Measurements from ENCODE around the gene SRGAP1.

SRGAP1 gene

GRCh38 chr12:63961543-63961942 lies 117.0 kb downstream of the SRGAP1 start:
- H3K9me3 ChIP-seq (ENCODE audit: control insufficient read depth, insufficient read depth, low read length), result no peaks in the 10 kb centered on the region
- no peak overlapping the region for H3K4me3 ChIP-seq (ENCODE audit: low read length)
- no peaks in the 10 kb centered on the region for H3K27me3 ChIP-seq (ENCODE audit: control insufficient read depth, insufficient read depth, low read length)
- WGBS (ENCODE audit: insufficient coverage, insufficient read length), result no CpG with 5 or more reads among the region's 3 CpGs
- H3K27ac ChIP-seq (ENCODE audit: low read length), result no peak overlapping the region
- H3K4me1 ChIP-seq (ENCODE audit: control insufficient read depth, insufficient read depth, low read length), result no peaks in the 10 kb centered on the region
- DNase-seq (ENCODE audit: low read depth, low spot score), result no peak
- H3K36me3 ChIP-seq (ENCODE audit: control insufficient read depth, insufficient read depth, low read length), result no peaks in the 10 kb centered on the region

- H3K4me3 ChIP-seq (ENCODE audit: low read length), result no peak overlapping the region
- H3K36me3 ChIP-seq (ENCODE audit: control insufficient read depth, insufficient read depth, low read length), result no peaks in the 10 kb centered on the region
- no CpG with 5 or more reads among the region's 2 CpGs for WGBS (ENCODE audit: insufficient coverage, insufficient read length)
- no peaks in the 10 kb centered on the region for H3K9me3 ChIP-seq (ENCODE audit: control insufficient read depth, insufficient read depth, low read length)
- H3K27me3 ChIP-seq (ENCODE audit: control insufficient read depth, insufficient read depth, low read length), result no peaks in the 10 kb centered on the region
- no peak for DNase-seq (ENCODE audit: low read depth, low spot score)
- H3K4me1 ChIP-seq (ENCODE audit: control insufficient read depth, insufficient read depth, low read length), result peaks cover 3% of the 10 kb centered on the region; the same call in 1 of the 2 replicates
- no peak overlapping the region for H3K27ac ChIP-seq (ENCODE audit: low read length)
These were observed 119.4 kb downstream of the SRGAP1 start for GRCh38 chr12:63963868-63964267.

DNA sequence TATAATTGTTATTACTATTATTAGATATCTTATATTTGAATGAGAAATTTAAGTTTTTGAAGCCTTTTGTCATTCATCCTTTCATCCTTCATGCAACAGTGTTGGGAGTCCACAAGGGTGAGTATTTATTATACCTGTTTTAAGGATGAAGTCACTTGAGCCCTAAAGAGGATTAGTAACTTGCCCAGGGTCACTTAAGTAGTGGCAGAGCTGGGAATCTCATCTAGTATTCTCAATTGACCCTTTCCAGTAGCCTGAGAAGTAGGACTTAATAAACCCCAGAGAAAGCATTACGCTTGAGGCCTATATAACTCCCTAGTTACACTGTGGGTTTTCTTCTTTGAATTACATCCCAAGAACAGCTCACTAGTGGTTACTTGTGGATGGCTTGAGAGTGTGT lies 119.8 kb downstream of the SRGAP1 start:
- peaks cover 3% of the 10 kb centered on the region; the same call in 1 of the 2 replicates for H3K4me1 ChIP-seq (ENCODE audit: control insufficient read depth, insufficient read depth, low read length)
- H3K36me3 ChIP-seq (ENCODE audit: control insufficient read depth, insufficient read depth, low read length), result no peaks in the 10 kb centered on the region
- no peaks in the 10 kb centered on the region for H3K27me3 ChIP-seq (ENCODE audit: control insufficient read depth, insufficient read depth, low read length)
- no peaks in the 10 kb centered on the region for H3K9me3 ChIP-seq (ENCODE audit: control insufficient read depth, insufficient read depth, low read length)
- no CpG with 5 or more reads among the region's 1 CpG for WGBS (ENCODE audit: insufficient coverage, insufficient read length)
- H3K27ac ChIP-seq (ENCODE audit: low read length), result no peak overlapping the region
- DNase-seq (ENCODE audit: low read depth, low spot score), result no peak
- no peak overlapping the region for H3K4me3 ChIP-seq (ENCODE audit: low read length)

- WGBS (ENCODE audit: insufficient coverage, insufficient read length), result no CpG with 5 or more reads among the region's 3 CpGs
- H3K9me3 ChIP-seq (ENCODE audit: control insufficient read depth, insufficient read depth, low read length), result no peaks in the 10 kb centered on the region
- H3K36me3 ChIP-seq (ENCODE audit: control insufficient read depth, insufficient read depth, low read length), result no peaks in the 10 kb centered on the region
- H3K27me3 ChIP-seq (ENCODE audit: control insufficient read depth, insufficient read depth, low read length), result no peaks in the 10 kb centered on the region
- no peak overlapping the region for H3K4me3 ChIP-seq (ENCODE audit: low read length)
- peaks cover 3% of the 10 kb centered on the region; the same call in 1 of the 2 replicates for H3K4me1 ChIP-seq (ENCODE audit: control insufficient read depth, insufficient read depth, low read length)
- H3K27ac ChIP-seq (ENCODE audit: low read length), result no peak overlapping the region
- no peak for DNase-seq (ENCODE audit: low read depth, low spot score)
These were observed 121.6 kb downstream of the SRGAP1 start for GRCh38 chr12:63965936-63966605.

GRCh38 chr12:63966606-63966975 lies 122.1 kb downstream of the SRGAP1 start:
- no CpG with 5 or more reads among the region's 2 CpGs for WGBS (ENCODE audit: insufficient coverage, insufficient read length)
- Histone ChIP-seq H3K36me3 (ENCODE audit: control insufficient read depth, insufficient read depth, low read length) (no peaks in the 10 kb centered on the region), H3K4me3 (ENCODE audit: low read length) (no peak overlapping the region), H3K27me3 (ENCODE audit: control insufficient read depth, insufficient read depth, low read length) (no peaks in the 10 kb centered on the region), H3K9me3 (ENCODE audit: control insufficient read depth, insufficient read depth, low read length) (no peaks in the 10 kb centered on the region), H3K4me1 (ENCODE audit: control insufficient read depth, insufficient read depth, low read length) (peaks cover 3% of the 10 kb centered on the region; the same call in 1 of the 2 replicates), H3K27ac (ENCODE audit: low read length) (no peak overlapping the region)
- DNase-seq (ENCODE audit: low read depth, low spot score), result no peak

GRCh38 chr12:63967358-63968145 lies 123.1 kb downstream of the SRGAP1 start:
- no peak overlapping the region for H3K27ac ChIP-seq (ENCODE audit: low read length)
- no peak for DNase-seq (ENCODE audit: low read depth, low spot score)
- peaks cover 3% of the 10 kb centered on the region; the same call in 1 of the 2 replicates for H3K4me1 ChIP-seq (ENCODE audit: control insufficient read depth, insufficient read depth, low read length)
- H3K9me3 ChIP-seq (ENCODE audit: control insufficient read depth, insufficient read depth, low read length), result no peaks in the 10 kb centered on the region
- H3K4me3 ChIP-seq (ENCODE audit: low read length), result no peak overlapping the region
- WGBS (ENCODE audit: insufficient coverage, insufficient read length), result no CpG with 5 or more reads among the region's 5 CpGs
- H3K27me3 ChIP-seq (ENCODE audit: control insufficient read depth, insufficient read depth, low read length), result no peaks in the 10 kb centered on the region
- H3K36me3 ChIP-seq (ENCODE audit: control insufficient read depth, insufficient read depth, low read length), result no peaks in the 10 kb centered on the region

DNA sequence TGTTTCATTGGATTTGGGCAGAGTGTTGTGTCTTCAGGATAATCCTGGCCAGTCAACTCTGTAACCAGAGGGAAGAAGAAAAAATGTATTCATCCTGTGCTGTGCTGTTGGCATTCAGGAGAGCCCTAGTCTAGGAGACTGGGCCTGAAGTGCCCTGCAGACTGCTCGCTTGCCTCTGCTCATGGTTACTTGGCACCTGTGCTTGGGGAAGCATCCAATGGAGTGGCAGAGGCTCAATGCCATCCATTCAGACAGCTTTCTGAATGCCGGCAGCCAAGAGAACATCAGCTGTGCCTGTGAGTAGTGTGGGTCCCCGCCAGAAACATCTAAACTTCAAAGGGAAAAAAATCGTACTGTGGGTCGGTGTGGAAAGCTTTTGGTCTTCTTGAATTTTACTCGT lies 124.2 kb downstream of the SRGAP1 start:
- Histone ChIP-seq H3K27me3 (ENCODE audit: control insufficient read depth, insufficient read depth, low read length) (no peaks in the 10 kb centered on the region), H3K9me3 (ENCODE audit: control insufficient read depth, insufficient read depth, low read length) (no peaks in the 10 kb centered on the region), H3K4me3 (ENCODE audit: low read length) (no peak overlapping the region), H3K36me3 (ENCODE audit: control insufficient read depth, insufficient read depth, low read length) (no peaks in the 10 kb centered on the region), H3K4me1 (ENCODE audit: control insufficient read depth, insufficient read depth, low read length) (peaks cover 3% of the 10 kb centered on the region; the same call in 1 of the 2 replicates), H3K27ac (ENCODE audit: low read length) (no peak overlapping the region)
- no peak for DNase-seq (ENCODE audit: low read depth, low spot score)
- no CpG with 5 or more reads among the region's 6 CpGs for WGBS (ENCODE audit: insufficient coverage, insufficient read length)

- 0 out of 2 replicates have a peak, but pooled peaks cover 1% of the 10 kb centered on the region for H3K4me1 ChIP-seq (ENCODE audit: control insufficient read depth, insufficient read depth, low read length)
- DNase-seq (ENCODE audit: low read depth, low spot score), result no peak
- H3K36me3 ChIP-seq (ENCODE audit: control insufficient read depth, insufficient read depth, low read length), result no peaks in the 10 kb centered on the region
- H3K27ac ChIP-seq (ENCODE audit: low read length), result no peak overlapping the region
- H3K9me3 ChIP-seq (ENCODE audit: control insufficient read depth, insufficient read depth, low read length), result no peaks in the 10 kb centered on the region
- no peaks in the 10 kb centered on the region for H3K27me3 ChIP-seq (ENCODE audit: control insufficient read depth, insufficient read depth, low read length)
- WGBS (ENCODE audit: insufficient coverage, insufficient read length), result no CpG with 5 or more reads among the region's 4 CpGs
- no peak overlapping the region for H3K4me3 ChIP-seq (ENCODE audit: low read length)
These were observed 132.4 kb downstream of the SRGAP1 start for GRCh38 chr12:63976902-63977395.

DNA sequence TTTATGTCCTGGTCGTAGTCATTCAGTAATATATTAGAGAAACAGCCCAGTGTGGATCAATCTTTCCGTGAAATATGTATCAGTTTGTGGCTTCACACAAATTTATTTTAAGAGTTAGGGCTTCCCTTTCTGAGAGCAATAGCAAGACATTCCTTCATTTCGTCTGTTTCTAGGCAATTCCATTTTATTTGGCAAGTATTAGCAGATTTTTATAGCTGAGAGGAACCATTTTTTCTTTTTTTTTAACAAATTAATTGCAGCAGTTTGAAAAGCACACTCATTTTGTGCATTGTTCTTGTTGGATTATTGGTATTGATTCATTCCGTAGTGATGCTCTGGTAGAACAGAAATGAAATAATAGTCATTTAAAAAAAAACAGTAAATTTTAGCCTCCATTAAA lies 132.9 kb downstream of the SRGAP1 start:
- Histone ChIP-seq H3K27me3 (ENCODE audit: control insufficient read depth, insufficient read depth, low read length) (no peaks in the 10 kb centered on the region), H3K36me3 (ENCODE audit: control insufficient read depth, insufficient read depth, low read length) (no peaks in the 10 kb centered on the region), H3K4me3 (ENCODE audit: low read length) (no peak overlapping the region), H3K27ac (ENCODE audit: low read length) (no peak overlapping the region), H3K4me1 (ENCODE audit: control insufficient read depth, insufficient read depth, low read length) (0 out of 2 replicates have a peak, but pooled peaks cover 1% of the 10 kb centered on the region), H3K9me3 (ENCODE audit: control insufficient read depth, insufficient read depth, low read length) (no peaks in the 10 kb centered on the region)
- WGBS (ENCODE audit: insufficient coverage, insufficient read length), result no CpG with 5 or more reads among the region's 4 CpGs
- no peak for DNase-seq (ENCODE audit: low read depth, low spot score)

DNA sequence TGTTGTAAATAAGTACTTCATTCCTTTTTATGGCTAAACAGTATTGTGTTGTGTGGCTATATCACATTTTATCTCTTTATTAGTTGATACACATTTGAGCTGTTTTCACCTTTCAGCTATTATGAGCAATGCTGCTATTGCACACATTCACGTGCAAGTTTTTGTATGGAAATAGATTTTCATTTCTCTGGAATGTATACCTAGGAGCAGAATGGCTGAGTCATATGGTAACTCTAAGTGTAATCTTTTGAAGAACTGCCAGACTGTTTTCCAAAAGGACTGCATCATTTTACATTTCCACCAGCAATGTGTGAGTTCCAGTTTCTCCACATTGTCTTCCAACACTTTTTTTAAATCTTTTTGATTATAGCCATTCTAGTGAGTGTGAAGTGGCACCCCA lies 134.0 kb downstream of the SRGAP1 start:
- H3K27me3 ChIP-seq (ENCODE audit: control insufficient read depth, insufficient read depth, low read length), result no peaks in the 10 kb centered on the region
- H3K27ac ChIP-seq (ENCODE audit: low read length), result no peak overlapping the region
- no peaks in the 10 kb centered on the region for H3K36me3 ChIP-seq (ENCODE audit: control insufficient read depth, insufficient read depth, low read length)
- no peak overlapping the region for H3K4me3 ChIP-seq (ENCODE audit: low read length)
- no CpG with 5 or more reads among the region's 1 CpG for WGBS (ENCODE audit: insufficient coverage, insufficient read length)
- 0 out of 2 replicates have a peak, but pooled peaks cover 1% of the 10 kb centered on the region for H3K4me1 ChIP-seq (ENCODE audit: control insufficient read depth, insufficient read depth, low read length)
- H3K9me3 ChIP-seq (ENCODE audit: control insufficient read depth, insufficient read depth, low read length), result no peaks in the 10 kb centered on the region
- no peak for DNase-seq (ENCODE audit: low read depth, low spot score)
